ENCODE data around the gene GBP6.

Gene GBP6

GRCh38 chr1:89355056-89355455 is 8.8 kb upstream of the GBP6 start:
- Histone ChIP-seq H3K27ac (no peak overlapping the region), H3K4me3 (IDR thresholded peaks at IDR 0.05; ENCODE audit: insufficient read depth, low read depth, low read length) (no peak overlapping the region), H3K27me3 (ENCODE audit: insufficient read depth, low read depth) (no peaks in the 10 kb centered on the region), H3K36me3 (ENCODE audit: insufficient read depth) (no peaks in the 10 kb centered on the region), H3K79me2 (ENCODE audit: insufficient read depth, low read depth) (no peaks in the 10 kb centered on the region), H3K4me1 (ENCODE audit: low read depth, poor library complexity, severe bottlenecking) (no peaks in the 10 kb centered on the region), H2AFZ (ENCODE audit: low read depth) (no peak overlapping the region), H4K20me1 (ENCODE audit: insufficient read depth) (no peaks in the 10 kb centered on the region), H3K9ac (no peak overlapping the region), H3K4me2 (no peak overlapping the region)
- TF ChIP-seq CTCF (conservative IDR thresholded peaks at IDR 0.05; ENCODE audit: low read depth, low read length) = no peak

- no peaks in the 10 kb centered on the region for H3K79me2 ChIP-seq (ENCODE audit: insufficient read depth, low read depth)
- H3K36me3 ChIP-seq (ENCODE audit: insufficient read depth) = no peaks in the 10 kb centered on the region
- TF ChIP-seq CTCF (conservative IDR thresholded peaks at IDR 0.05; ENCODE audit: low read depth, low read length) = no peak
- H3K4me2 ChIP-seq = no peak overlapping the region
- H3K27me3 ChIP-seq (ENCODE audit: insufficient read depth, low read depth) = no peaks in the 10 kb centered on the region
- H3K27ac ChIP-seq = no peak overlapping the region
- H2AFZ ChIP-seq (ENCODE audit: low read depth) = no peak overlapping the region
- H4K20me1 ChIP-seq (ENCODE audit: insufficient read depth) = no peaks in the 10 kb centered on the region
- H3K4me3 ChIP-seq (IDR thresholded peaks at IDR 0.05; ENCODE audit: insufficient read depth, low read depth, low read length) = no peak overlapping the region
- H3K4me1 ChIP-seq (ENCODE audit: low read depth, poor library complexity, severe bottlenecking) = no peaks in the 10 kb centered on the region
- no peak overlapping the region for H3K9ac ChIP-seq
Measured at GRCh38 chr1:89356658-89357400, 7.0 kb upstream of the GBP6 start.

GRCh38 chr1:89358287-89358893 is 5.5 kb upstream of the GBP6 start:
- H3K36me3 ChIP-seq (ENCODE audit: insufficient read depth) = no peaks in the 10 kb centered on the region
- no peaks in the 10 kb centered on the region for H3K27me3 ChIP-seq (ENCODE audit: insufficient read depth, low read depth)
- H2AFZ ChIP-seq (ENCODE audit: low read depth) = peak overlapping the region; percentile 4; the same call in 1 of the 2 replicates
- no peak overlapping the region for H3K9ac ChIP-seq
- H4K20me1 ChIP-seq (ENCODE audit: insufficient read depth) = no peaks in the 10 kb centered on the region
- TF ChIP-seq CTCF (conservative IDR thresholded peaks at IDR 0.05; ENCODE audit: low read depth, low read length) = peak; percentile 69
- no peak overlapping the region for H3K4me3 ChIP-seq (IDR thresholded peaks at IDR 0.05; ENCODE audit: insufficient read depth, low read depth, low read length)
- H3K4me2 ChIP-seq = no peak overlapping the region
- no peaks in the 10 kb centered on the region for H3K79me2 ChIP-seq (ENCODE audit: insufficient read depth, low read depth)
- peaks cover 8% of the 10 kb centered on the region for H3K4me1 ChIP-seq (ENCODE audit: low read depth, poor library complexity, severe bottlenecking)
- H3K27ac ChIP-seq = no peak overlapping the region

- Histone ChIP-seq H3K4me3 (IDR thresholded peaks at IDR 0.05; ENCODE audit: insufficient read depth, low read depth, low read length) (no peak overlapping the region), H3K4me2 (no peak overlapping the region), H3K9ac (no peak overlapping the region), H3K36me3 (ENCODE audit: insufficient read depth) (no peaks in the 10 kb centered on the region), H3K4me1 (ENCODE audit: low read depth, poor library complexity, severe bottlenecking) (peaks cover 17% of the 10 kb centered on the region), H3K79me2 (ENCODE audit: insufficient read depth, low read depth) (no peaks in the 10 kb centered on the region), H4K20me1 (ENCODE audit: insufficient read depth) (no peaks in the 10 kb centered on the region), H3K27ac (no peak overlapping the region), H2AFZ (ENCODE audit: low read depth) (no peak overlapping the region), H3K27me3 (ENCODE audit: insufficient read depth, low read depth) (no peaks in the 10 kb centered on the region)
- no peak for TF ChIP-seq CTCF (conservative IDR thresholded peaks at IDR 0.05; ENCODE audit: low read depth, low read length)
Measured at GRCh38 chr1:89360716-89361115, 3.1 kb upstream of the GBP6 start.
